Activated CD4-positive, alpha-beta T cell treated with anti-CD3 and anti-CD28 coated beads, Interleukin-10, Interleukin-2, amounts not matched to agents 100 ng/mL and 50 ng/mL, durations not matched to agents 16 hours and 8 hours (primary cell): ENCODE results near the gene F10.
"Not testable (repeated sequence)": the region's sequence is repeated elsewhere in the genome, so short reads cannot be mapped to it uniquely, and the experiment has no call there.

Experiments
- DNase-seq: peaks from one replicate; pipeline ENCODE4 v3.0.0-alpha.2; 2020

Gene F10

DNA sequence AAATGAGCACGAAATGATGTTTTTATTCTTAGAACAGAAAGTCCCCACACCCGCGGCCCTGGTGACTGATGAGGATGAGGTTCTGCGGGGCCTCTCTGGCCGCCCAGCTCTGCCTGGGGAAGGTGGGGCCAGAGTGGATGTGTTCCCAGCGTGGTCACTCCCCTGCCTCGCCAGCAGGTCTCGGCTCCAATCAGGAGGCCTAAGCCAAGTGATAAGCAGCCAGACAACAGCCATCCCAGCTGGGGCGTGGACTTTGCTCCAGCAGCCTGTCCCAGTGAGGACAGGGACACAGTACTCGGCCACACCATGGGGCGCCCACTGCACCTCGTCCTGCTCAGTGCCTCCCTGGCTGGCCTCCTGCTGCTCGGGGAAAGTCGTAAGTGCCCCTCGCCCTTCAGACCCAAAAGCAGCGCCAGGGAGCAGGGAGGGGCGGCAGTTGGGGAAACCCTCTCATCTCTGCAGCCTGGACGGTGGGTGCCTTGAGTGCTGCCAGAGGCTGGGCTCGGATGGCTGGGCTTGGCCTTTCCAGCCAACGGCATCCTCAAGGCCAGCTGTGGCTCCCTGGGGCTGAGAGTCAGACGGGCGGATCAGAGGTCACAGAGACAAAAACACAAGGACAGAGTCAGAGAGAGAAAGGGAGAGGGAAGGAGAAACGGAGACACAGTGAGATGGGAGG, at the start of gene F10:
TSS of gene F10 (plus strand) at position 250 of the 676 bp plus-strand sequence. CDS start at position 307, 57 bp downstream.
- DNase-seq = no peak

DNA sequence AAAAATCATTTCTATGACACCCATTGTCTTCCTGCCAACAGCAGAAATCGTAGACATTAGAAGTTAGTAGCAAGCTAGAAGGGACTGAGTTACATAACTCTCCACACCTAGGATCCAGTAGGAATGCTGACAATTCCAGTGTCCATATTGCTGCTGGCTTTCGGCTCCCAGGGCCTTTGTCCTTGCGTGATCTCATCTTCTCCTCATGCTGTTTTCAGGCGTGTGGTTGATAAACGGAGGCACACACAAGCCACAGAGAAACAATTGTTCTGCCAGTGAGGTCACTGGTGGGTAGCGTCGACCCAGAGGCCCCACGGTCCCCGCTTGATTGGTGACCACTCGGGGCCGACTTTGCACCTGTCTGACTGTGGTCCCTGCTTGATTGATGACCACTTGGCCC, 48.7 kb upstream of the F10 start:
- DNase-seq = no peak

DNA sequence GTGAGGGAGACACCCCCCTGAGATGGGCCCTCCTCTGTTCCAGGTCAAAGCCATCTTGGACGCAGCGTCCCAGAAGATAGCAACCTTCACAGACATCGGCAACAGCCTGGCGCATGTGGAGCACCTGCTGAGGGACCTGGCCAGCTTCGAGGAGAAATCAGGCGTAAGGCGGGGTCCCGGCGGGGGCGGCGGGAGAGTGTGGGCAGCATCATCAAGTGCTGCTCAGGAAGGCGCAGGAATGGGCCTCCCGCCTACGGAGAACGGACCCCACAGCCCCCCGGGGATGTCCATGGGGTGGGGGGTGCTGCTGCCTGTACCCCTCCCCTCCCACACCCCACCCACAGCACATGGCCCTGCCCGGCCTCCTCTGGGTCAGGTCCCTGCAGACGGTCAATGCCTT, 48.2 kb upstream of the F10 start:
- no peak for DNase-seq

DNA sequence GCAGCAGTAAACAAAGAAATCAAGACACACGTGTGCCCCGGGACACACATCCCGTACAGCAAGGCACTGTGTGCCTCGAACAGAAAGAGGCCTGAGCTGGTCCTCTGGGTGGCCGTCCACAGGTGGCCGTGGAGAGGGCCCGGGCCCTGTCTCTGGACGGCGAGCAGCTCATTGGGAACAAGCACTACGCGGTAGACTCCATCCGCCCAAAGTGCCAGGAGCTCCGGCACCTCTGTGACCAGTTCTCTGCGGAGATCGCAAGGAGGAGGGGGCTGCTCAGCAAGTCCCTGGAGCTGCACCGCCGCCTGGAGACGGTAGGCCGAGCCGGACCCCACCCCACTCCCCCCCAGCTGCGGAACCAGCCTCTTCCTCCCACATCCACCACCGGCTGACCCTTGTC, 47.7 kb upstream of the F10 start:
- DNase-seq = no peak

DNA sequence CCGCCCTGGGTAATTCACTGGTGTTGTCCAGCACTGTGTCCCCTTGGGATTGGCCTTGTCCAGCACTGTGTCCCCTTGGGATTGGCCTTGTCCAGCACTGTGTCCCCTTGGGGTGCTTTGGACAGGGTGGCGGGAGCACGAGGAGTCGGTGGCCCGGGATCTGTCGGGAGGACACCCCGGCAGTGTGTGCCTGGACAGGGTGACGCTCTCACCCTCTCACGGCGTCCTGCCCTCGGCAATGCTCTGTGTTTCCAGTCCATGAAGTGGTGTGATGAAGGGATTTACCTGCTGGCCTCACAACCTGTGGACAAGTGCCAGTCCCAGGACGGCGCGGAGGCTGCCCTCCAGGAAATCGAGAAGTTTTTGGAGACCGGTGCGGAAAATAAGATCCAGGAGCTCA, 46.9 kb upstream of the F10 start:
- no peak for DNase-seq

DNA sequence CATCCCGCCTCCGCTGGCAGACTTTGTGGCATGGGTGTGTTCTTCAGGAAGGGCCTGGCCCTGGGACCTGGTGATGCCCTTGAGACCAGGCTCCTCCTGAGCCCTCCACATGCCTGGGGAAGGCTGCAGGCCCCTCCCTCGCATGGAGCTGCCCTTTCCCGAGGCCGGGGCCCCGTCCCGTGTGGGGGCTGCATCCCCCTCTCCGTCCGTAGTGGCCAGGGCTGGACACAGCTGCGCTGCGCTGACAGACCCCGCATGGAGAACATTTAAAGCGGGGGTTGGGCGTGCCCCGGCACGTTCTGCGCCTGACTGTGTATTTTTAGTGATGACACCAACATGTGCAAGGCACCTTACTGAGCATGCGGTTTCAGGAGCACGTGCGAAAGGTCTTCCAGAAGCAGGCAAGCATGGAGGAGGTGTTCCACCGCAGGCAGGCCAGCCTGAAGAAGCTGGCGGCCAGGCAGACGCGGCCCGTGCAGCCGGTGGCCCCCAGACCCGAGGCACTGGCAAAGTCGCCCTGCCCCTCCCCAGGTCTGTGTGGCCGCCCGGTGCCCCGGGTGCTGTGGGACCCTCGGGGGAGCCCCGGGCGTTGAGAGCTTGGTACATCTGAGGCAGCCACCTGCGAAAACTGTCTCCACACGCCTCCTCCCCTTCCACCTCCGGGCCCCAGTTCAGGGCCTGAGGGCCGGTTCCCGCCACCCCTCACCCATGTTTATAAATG, 45.8 kb upstream of the F10 start:
- no peak for DNase-seq

DNA sequence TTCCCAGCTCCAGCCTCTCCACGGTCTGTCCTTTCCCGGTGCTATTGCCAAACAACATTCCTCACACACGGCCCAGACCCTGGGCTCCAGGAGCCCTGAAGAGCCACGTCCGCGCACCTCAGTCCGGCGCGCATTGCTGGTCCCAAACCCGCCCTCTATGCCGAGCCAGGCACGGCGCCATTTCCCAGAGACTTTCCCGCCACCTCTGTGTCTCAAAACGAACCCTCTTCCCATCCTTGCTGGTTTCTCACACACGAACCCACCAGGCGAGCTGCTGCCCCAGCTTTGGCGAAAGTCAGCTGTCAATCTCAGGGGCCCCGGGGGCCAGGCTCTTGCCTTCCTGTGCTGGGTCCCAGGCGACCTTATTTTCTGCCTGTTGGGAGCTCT, 45.0 kb upstream of the F10 start:
- no peak for DNase-seq

DNA sequence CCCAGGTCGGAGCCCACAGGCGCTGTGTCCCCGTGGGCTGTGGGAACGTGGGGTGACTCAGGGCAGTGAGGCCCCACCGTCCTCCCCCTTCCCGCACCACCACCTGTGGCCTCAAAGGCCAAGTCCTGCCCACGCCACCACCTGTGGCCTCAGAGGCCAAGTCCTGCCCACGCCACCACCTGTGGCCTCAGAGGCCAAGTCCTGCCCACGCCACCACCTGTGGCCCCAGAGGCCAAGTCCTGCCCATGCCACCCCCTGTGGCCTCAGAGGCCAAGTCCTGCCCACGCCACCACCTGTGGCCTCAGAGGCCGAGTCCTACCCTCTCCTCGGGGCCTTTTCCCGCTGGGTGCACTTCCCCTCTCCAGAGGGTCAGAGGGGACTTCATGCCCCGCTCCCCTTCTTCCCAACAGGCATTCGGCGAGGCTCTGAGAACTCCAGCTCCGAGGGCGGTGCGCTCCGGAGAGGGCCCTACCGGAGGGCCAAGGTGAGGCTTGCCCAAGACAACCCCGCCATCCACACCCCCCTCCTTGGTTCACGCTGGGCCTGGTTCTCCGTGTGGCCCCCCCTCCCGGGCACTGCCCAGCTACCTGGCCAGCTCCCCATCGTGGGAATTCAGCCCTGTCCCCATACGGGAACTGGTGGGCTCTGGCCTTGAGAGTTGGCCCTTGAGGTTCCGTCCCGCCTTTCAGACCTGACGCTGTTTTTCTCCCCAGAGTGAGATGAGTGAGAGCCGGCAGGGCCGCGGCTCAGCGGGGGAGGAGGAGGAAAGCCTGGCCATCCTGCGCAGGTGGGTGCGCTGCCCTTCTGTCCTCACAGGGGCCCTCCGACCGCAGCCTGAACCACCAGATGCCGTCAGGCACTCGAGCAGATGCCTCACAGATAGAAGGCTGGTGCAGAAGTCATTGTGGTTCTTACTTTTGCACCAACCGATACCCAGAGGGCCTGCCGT, 44.4 kb upstream of the F10 start:
- no peak for DNase-seq

DNA sequence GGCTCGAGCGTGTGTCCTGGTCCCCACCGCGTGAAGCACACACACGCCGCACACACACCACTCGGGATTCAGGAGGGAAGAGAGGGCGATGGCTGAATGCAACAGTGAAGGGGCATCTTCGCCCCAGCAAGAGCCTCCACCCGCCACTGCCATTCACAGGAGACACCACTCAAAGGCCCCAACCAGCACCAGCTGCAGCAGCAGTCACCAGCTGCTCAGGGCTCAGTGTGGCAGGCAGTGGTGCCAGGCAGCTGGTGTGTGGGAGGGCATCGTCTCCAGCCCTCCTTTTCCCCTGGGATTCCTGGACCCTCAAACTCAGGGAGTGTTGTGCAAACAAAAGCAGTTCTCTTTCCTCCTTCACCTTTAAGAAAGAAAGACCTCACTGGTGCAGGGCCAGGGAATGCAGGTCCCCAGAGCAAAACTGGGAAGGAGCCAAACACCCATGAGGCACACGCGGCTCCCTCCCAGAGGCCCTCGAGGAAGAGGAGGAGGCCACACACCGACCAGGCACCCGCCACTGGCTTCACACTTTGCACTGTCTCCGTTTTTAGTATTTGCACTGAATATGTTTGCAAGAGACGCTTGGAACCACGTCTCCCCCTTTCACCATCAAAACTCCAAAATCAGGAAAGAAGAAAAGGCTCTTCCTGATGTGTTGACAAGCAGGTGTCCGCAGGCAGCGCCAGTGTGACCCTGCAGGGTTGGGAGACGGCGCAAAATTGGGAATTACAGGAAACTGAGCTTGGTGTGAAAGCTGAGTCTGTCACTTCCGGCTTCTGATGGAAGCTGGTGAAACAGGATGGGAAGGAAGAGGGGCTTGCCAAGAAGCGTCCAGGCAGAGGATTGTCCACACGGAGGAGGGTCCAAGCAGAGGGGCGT, 43.5 kb upstream of the F10 start:
- DNase-seq = no peak

DNA sequence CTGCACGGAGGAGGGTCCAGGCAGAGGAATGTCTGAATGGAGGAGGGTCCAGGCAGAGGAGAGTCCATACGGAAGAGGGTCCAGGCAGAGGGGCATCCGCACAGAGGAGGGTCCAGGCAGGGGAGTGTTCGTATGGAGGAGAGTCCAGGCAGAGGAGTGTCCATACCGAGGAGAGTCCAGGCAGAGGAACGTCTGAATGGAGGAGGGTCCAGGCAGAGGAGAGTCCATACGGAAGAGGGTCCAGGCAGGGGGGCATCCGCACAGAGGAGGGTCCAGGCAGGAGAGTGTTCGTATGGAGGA, 42.9 kb upstream of the F10 start:
- not testable (repeated sequence) for DNase-seq

DNA sequence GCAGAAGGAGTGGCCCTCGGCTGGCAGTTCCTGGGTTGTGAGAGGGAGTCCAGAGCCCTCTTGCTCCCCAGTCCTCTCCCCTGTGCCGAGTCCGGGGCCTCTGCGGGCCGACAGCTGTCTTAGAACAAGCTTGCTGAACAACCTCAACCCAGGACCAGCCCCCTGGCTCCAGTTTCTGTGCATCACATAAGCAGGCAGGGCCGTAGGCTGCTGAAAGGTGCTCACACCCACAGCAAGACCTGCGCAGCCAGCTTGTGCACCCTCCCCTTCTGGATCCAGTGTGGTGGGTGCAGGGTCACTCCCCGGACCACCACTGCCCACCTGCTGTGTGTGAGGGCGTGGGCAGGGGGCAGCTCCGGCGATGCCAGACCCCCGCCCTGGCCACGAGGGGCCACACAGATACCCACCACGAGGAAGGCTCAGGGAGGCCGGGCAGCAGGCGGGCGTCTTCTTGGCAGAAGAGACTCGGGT, 42.2 kb upstream of the F10 start:
- no peak for DNase-seq

DNA sequence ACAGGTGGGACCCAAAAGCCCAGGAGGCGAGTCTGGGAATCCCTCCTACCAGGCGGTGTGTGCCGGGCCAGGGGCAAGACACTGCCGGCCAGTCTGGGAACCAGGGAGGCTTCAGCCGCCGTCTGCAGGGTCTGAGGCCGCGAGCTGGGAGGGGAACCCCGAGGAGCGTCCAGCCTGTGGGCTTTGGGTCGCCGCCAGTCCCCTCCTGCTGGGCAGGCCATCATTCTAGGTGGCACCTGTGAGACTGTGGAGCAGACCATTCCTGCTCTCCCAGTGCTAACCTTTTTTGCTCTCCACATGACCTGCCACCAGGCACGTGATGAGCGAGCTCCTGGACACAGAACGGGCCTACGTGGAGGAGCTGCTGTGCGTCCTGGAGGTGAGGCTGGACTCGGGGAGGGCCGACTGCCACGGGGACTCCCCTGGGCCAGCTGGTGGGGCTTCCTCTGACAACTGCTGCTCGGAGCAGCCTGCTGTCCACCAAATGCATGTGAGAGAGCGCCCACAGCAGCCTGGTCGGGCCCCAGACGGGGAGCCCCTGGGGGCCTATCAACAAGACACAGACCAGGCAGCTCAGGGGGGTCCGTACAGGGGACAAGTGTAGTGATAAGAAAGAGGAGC, 41.6 kb upstream of the F10 start:
- no peak for DNase-seq

DNA sequence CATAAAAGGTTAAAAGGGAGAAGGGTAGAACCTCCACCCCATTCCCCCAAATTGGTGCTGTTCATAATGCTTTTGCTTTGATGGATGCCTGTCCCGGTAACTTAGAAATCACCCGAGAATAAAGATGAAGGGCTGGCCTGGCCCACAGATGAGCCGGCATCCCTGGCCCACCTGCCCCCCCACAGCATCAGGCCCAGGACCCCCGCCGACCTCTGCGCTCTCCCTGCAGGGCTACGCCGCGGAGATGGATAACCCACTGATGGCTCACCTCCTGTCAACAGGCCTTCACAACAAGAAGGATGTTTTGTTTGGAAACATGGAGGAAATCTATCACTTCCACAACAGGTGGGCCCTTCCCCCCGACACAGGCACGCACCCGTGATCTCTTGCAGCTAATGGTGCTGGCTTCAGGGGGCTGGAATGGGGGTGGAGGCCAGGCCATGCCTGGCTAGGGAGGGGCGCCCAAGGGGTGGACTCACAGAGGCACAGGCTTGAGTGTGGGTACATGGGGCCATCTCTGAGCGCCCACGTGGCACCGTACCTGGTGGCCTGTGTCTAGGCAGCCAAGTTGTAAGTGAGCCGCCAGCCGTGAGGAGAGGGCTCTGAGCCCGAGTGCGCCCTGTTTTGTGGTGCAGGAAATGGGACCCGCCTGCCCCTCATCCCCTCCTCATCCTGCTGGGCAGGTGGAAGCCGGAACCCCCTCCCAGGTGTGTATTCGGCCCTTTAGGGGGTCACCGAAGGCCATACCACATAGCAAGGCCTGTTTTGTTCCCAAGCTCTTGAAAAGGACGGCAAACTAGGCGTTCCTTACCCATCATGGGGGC, 40.2 kb upstream of the F10 start:
- no peak for DNase-seq

DNA sequence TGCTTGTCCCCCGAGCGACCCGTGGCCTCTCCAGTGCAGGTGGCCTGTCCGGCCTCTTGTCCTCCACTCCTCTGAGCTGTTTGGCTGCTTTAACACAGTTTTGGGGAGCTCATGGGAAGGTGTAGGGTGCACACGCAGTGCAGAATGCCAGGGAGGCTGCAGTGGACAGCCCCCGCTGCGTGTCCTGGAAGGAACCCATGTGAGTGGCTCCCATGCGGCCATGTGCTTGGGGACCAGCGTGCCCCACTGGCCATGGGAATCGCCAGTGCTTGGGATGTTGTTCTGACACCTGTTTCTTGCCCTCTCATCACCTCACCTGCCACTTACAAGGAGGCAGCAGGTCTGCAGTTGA, 39.6 kb upstream of the F10 start:
- DNase-seq = no peak

DNA sequence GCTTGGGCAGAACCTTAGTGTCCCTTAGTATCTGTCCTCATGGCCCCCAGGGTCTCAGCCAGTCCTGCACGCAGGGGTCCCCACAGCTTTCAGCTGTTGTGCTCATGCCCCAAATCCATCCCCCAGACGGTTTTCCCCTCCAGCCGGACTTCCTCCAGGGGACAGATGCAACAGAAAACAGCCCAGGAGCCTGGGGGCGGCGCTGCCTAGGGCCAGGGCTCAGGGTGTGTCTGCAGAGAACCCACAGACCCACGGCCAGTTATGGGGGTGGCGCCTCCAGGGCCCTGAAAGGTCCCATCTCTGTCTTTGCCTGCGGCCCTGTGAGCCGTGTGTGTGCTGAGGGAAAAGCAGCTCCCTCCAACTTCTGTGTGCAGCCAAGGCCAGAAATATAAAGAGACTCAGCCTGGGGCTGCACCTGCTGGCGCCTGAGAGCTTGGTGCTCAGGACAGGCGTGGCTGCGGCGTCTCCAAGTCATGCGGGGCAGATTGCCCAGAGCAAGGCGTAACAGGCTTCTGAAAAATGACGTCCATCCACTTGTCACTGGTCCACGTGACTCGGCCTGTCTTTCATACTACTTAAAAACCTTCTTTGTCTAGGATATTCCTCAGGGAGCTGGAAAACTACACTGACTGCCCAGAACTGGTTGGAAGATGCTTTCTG, 39.1 kb upstream of the F10 start:
- DNase-seq = no peak

DNA sequence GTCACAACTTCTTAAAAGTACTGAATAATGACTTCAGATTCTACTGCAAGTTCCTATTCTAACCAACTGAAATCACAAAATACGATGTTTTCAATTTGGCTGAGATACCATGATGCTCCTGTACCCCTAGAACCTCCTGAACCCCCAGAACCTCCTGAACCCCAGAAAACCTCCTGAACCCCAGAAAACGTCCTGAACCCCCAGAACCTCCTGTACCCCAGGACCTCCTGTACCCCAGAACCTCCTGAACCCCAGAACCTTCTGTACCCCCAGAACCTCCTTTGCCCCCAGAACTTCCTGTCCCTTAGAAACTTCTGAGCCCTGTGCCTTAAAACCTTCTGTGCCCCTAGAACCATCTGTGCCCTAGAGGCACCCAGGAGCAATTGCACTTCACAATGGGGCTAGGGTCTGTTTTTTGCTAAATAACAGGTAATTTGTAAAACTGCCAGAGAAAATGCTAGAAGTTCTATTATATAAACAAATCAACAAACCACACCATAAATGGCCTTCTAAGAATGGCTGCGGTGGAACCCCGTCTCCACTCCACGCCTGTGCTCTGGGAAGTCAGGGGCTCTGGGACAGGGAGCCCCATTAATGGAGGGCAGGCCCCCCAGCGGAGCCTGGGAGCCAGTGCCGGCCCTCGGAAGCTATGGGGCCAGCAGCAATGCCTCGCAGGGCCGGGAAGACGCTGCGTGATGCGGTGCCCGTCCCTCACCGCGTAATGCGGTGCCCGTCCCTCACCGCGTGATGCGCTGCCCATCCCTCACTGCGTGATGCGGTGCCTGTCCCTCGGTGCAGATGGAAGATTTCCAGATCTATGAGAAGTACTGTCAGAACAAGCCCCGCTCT, 38.3 kb upstream of the F10 start:
- DNase-seq = no peak

DNA sequence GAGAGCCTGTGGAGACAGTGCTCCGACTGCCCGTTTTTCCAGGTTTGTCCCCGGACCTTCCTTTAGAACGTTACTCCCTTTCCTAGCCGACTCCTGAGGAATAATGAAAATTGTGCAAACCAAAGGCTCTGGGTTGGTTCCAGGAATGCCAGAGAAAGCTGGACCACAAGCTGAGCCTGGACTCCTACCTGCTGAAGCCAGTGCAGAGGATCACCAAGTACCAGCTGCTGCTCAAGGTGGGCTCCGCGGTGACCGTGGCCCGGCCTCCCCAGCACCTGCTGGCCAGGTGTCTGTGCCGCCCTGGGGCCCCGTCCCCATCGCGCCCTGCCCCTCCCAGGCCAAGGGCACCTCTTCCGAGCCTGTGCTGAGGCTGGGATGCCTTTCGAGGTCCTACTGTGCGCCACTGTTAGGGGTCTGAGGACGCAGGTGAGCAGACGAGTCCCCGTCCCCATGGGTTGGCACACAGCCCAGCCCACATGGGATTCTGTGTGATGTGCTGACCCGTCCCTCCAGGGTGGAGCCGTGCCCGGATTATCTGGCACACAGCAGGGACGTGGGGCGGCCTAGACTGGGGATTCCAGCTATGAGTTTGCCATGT, 37.6 kb upstream of the F10 start:
- no peak for DNase-seq

DNA sequence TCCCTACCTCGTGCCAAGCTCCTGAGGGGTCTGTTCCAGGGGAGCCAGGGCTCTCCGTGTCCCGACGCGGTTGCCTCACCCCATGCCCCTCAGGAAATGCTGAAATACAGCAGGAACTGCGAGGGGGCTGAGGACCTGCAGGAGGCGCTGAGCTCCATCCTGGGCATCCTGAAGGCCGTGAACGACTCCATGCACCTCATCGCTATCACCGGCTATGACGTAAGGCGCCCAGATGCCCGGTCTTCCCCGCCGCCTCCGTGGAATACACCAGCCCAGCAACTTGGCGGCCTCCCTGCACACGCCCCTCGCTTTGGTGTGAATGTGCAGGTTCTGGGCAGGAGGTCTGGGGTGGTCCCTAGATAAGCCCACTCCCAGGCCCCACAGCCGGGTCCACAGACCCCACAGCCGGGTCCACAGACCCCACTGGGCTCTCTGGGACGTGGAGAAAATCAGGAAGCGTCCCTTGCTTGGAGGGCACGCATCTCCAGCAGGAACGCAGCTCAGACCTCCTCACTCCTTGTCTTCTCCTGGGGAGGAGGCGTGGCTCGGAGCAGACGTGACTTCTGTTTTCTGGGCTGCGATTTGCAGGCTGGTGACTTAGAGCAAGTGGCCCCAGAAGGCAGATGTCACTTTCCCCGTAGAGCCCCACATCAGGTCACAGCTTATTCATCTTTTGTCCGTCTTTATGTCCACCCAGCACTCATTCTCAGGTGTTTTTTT, 36.4 kb upstream of the F10 start:
- no peak for DNase-seq
